Neuronal stem cell (in vitro differentiated cells): ENCODE measurements around the gene ALKBH5.

Source experiments
- DNase-seq: peaks from one replicate; pipeline ENCODE4 v3.0.0-alpha.2; 2013; ENCODE audit warnings: low spot score
- H2AFZ ChIP-seq: one replicate; pipeline ENCODE4 v1.6.1; 2013; ENCODE audit warnings: mild to moderate bottlenecking, low read length, inconsistent platforms
- H2AK5ac ChIP-seq: 2 replicates; pipeline ENCODE4 v1.6.1; 2013; ENCODE audit warnings: low read depth, mild to moderate bottlenecking, inconsistent platforms, low read length, moderate library complexity, mixed read lengths
- H2BK120ac ChIP-seq: 2 replicates; pipeline ENCODE4 v1.6.1; 2013; ENCODE audit warnings: low read depth, mild to moderate bottlenecking, inconsistent platforms, low read length, moderate library complexity, mixed read lengths
- H2BK12ac ChIP-seq: one replicate; pipeline ENCODE4 v1.6.1; 2013; ENCODE audit warnings: low read length, inconsistent platforms
- H2BK15ac ChIP-seq: 2 replicates; pipeline ENCODE4 v1.6.1; 2013; ENCODE audit warnings: mild to moderate bottlenecking, low read length, inconsistent platforms, mixed read lengths
- H2BK5ac ChIP-seq: one replicate; pipeline ENCODE4 v1.6.1; 2013; ENCODE audit warnings: inconsistent platforms, mild to moderate bottlenecking, low read length, moderate library complexity
- H3K14ac ChIP-seq: one replicate; pipeline ENCODE4 v1.6.1; 2013; ENCODE audit warnings: low read length, inconsistent platforms
- H3K18ac ChIP-seq: 2 replicates; pipeline ENCODE4 v1.6.1; 2013; ENCODE audit warnings: low read length, inconsistent platforms
- H3K23ac ChIP-seq: 2 replicates; pipeline ENCODE4 v1.6.1; 2013; ENCODE audit warnings: low read depth, mild to moderate bottlenecking, mixed read lengths, low read length, inconsistent platforms; ENCODE audit not compliant: poor library complexity
- H3K27ac ChIP-seq: replicated peaks from 3 replicates; pipeline ENCODE4 v1.5.1; 2013; ENCODE audit warnings: low read length, inconsistent platforms
- H3K27me3 ChIP-seq, 3 experiments: 2 replicates each; pipeline ENCODE4 v1.6.1; 2013; ENCODE audit warnings: low read length in 3 of 3, mild to moderate bottlenecking in 2 of 3, inconsistent platforms in 1 of 3, low read depth in 1 of 3, mixed read lengths in 1 of 3, moderate library complexity in 1 of 3; ENCODE audit not compliant: control insufficient read depth in 3 of 3, insufficient read depth in 3 of 3
- H3K36me3 ChIP-seq, 2 donors: replicated peaks in 1 of 2; 2 replicates each; pipeline ENCODE4 v1.6.1; 2013; ENCODE audit warnings: low read length in 2 of 2; ENCODE audit not compliant: control insufficient read depth in 2 of 2, insufficient read depth in 2 of 2
- H3K4ac ChIP-seq: 2 replicates; pipeline ENCODE4 v1.6.1; 2013; ENCODE audit warnings: inconsistent platforms, mild to moderate bottlenecking, low read length, moderate library complexity
- H3K4me1 ChIP-seq, 2 donors: 1 replicate in 1 of 2; 2 replicates in 1 of 2; pipeline ENCODE4 v1.6.1; 2013; ENCODE audit warnings: low read length in 2 of 2, low read depth in 1 of 2; ENCODE audit not compliant: control insufficient read depth in 2 of 2, insufficient read depth in 1 of 2
- H3K4me2 ChIP-seq: one replicate; pipeline ENCODE4 v1.6.1; 2013; ENCODE audit warnings: mild to moderate bottlenecking, low read length, inconsistent platforms; ENCODE audit not compliant: insufficient read depth, poor library complexity, severe bottlenecking
- H3K4me3 ChIP-seq, 2 donors: 2 replicates each; pipeline ENCODE4 v1.5.1; 2013; ENCODE audit warnings: low read length in 2 of 2, mild to moderate bottlenecking in 2 of 2, inconsistent platforms in 1 of 2, moderate library complexity in 1 of 2
- H3K79me1 ChIP-seq: one replicate; pipeline ENCODE4 v1.6.1; 2013; ENCODE audit warnings: low read depth, mild to moderate bottlenecking, inconsistent platforms, low read length, moderate library complexity
- H3K9ac ChIP-seq: one replicate; pipeline ENCODE4 v1.6.1; 2013; ENCODE audit warnings: mild to moderate bottlenecking, low read depth, low read length, inconsistent platforms; ENCODE audit not compliant: poor library complexity
- H3K9me3 ChIP-seq, 2 donors: replicated peaks in 1 of 2; 2 replicates each; pipeline versions ENCODE3 to v1.6.1; 2013; ENCODE audit warnings: low read length in 2 of 2, mild to moderate bottlenecking in 2 of 2, inconsistent platforms in 1 of 2, low read depth in 1 of 2, mixed read lengths in 1 of 2, moderate library complexity in 1 of 2; ENCODE audit not compliant: control insufficient read depth in 2 of 2, insufficient read depth in 1 of 2
- H4K8ac ChIP-seq: one replicate; pipeline ENCODE4 v1.6.1; 2013; ENCODE audit warnings: low read depth, mild to moderate bottlenecking, inconsistent platforms, low read length, moderate library complexity
- H4K91ac ChIP-seq: one replicate; pipeline ENCODE4 v1.6.1; 2013; ENCODE audit warnings: low read length, low read depth, mild to moderate bottlenecking, inconsistent platforms; ENCODE audit not compliant: poor library complexity
- WGBS, 2 donors: extraction: QIAGEN DNeasy Blood & Tissue Kit; methylation state at CpG; one replicate each; pipeline ENCODE4 v1.1.7; 2013; ENCODE audit warnings: missing lambda C conversion rate in 2 of 2, mixed read lengths in 1 of 2; ENCODE audit not compliant: insufficient read length in 2 of 2, insufficient replicate concordance in 1 of 2; ENCODE audit errors: extremely low coverage in 2 of 2; 5-methylcytosine and 5-hydroxymethylcytosine counted together

The ALKBH5 gene

DNA sequence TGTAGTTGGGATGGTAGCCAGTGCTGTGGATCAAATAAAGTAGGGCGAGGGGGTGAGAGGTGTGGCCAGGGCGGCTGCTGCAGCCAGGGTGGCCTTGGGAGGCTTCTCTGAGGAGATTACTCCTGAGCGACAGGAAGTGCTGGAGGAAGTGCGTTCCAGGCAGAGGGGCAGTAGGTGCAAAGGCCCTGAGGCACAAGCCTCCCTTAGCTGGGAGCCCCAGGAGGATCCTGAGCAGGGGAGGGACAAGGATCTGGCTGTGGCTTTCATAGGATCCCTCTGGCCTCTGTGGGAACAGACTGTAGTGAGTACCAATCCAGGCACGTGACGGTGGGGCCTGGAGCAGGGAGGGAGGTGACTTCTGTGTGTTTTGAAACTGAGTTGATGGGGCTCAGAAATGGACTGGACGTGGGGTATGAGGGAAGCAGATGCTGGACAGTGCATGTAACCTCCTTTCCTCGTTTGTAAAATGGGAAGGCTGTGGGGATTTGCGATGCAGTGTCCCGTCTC, 44.6 kb downstream of the ALKBH5 start:
- peak overlapping the region; percentile 59 for H3K23ac ChIP-seq
- WGBS, 2 donors = no CpG with 5 or more reads among the region's 10 CpGs
- peak overlapping the region; percentile 35 for H2BK120ac ChIP-seq
- no peak overlapping the region for H2BK15ac ChIP-seq
- no peak overlapping the region for H4K8ac ChIP-seq
- H3K9ac ChIP-seq = no peak overlapping the region
- peak overlapping the region; percentile 36 for H3K18ac ChIP-seq
- H3K4me1 ChIP-seq = peaks cover 53 to 56% of the 10 kb centered on the region in 2 donors
- peaks cover 41% of the 10 kb centered on the region for H3K79me1 ChIP-seq
- H3K27me3 ChIP-seq = no peaks in the 10 kb centered on the region
- H2AK5ac ChIP-seq = peak overlapping the region; percentile 32
- no peak overlapping the region for H3K4me3 ChIP-seq
- no peak overlapping the region for H3K4me2 ChIP-seq
- H3K4ac ChIP-seq = no peak overlapping the region
- H3K36me3 ChIP-seq = peaks cover 11 to 15% of the 10 kb centered on the region in 2 donors
- no peak overlapping the region for H2AFZ ChIP-seq
- H3K14ac ChIP-seq = no peak overlapping the region
- H2BK5ac ChIP-seq = peak overlapping the region; percentile 39
- DNase-seq = no peak
- H3K27ac ChIP-seq = no peak overlapping the region
- H4K91ac ChIP-seq = no peak overlapping the region
- H2BK12ac ChIP-seq = no peak overlapping the region
- no peaks in the 10 kb centered on the region for H3K9me3 ChIP-seq

DNA sequence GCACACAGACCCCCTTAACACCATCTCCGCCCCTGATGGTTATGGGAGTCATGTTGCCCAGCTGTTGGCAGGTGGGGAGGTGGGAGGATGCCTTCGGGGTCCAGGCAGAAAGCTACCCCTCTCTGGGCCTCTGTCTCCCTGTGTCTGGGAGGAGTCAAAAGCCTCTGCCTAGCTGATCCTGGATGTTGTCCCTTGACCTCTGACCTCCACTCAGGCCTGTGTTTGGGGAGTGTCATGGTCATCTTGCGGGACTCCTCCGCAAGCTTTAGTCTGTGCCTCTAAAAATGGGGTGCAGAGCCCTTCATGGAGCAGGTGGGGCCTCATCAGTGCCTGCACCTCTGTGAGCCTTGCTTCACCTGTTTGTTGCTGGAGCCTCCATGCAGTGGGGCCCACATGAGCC, 45.6 kb downstream of the ALKBH5 start:
- peak overlapping the region; percentile 100 for H3K18ac ChIP-seq
- peaks cover 47 to 52% of the 10 kb centered on the region in 2 donors for H3K4me1 ChIP-seq
- no peak overlapping the region for H3K27ac ChIP-seq
- H3K27me3 ChIP-seq = no peaks in the 10 kb centered on the region
- H3K9ac ChIP-seq = peak overlapping the region; percentile 50
- no peak overlapping the region for H3K14ac ChIP-seq
- no peak overlapping the region for H3K23ac ChIP-seq
- DNase-seq = no peak
- H2AK5ac ChIP-seq = peak overlapping the region; percentile 99
- WGBS, 2 donors = no CpG with 5 or more reads among the region's 4 CpGs
- H2BK12ac ChIP-seq = no peak overlapping the region
- H4K91ac ChIP-seq = no peak overlapping the region
- H2BK5ac ChIP-seq = peak overlapping the region; percentile 55
- H2BK15ac ChIP-seq = peak overlapping the region; percentile 14
- no peak overlapping the region for H3K4me3 ChIP-seq
- peaks cover 20 to 25% of the 10 kb centered on the region in 2 donors for H3K36me3 ChIP-seq
- H3K4me2 ChIP-seq = no peak overlapping the region
- peaks cover 48% of the 10 kb centered on the region for H3K79me1 ChIP-seq
- no peak overlapping the region for H3K4ac ChIP-seq
- H3K9me3 ChIP-seq = no peaks in the 10 kb centered on the region
- H4K8ac ChIP-seq = no peak overlapping the region
- H2BK120ac ChIP-seq = peak overlapping the region; percentile 47
- H2AFZ ChIP-seq = no peak overlapping the region

DNA sequence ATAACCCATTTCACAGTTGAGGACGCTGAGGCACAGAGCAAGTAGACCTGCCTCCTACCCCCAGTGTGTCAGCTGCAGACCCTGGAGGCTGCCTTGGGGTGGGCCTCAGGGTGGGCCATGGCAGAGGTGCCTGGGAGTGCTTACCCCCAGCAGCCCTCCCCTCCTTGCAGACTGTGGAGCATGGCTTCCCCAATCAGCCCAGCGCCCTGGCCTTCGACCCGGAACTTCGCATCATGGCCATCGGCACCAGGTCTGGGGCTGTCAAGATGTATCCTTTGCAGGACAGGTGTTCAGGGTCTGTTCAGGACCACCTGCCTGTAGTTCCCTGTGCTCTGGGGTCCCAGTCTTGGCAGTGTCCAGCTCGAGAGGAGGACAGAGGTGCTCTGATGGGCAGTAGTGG, 46.1 kb downstream of the ALKBH5 start:
- peak overlapping the region; percentile 91 for H2BK120ac ChIP-seq
- peaks cover 47 to 51% of the 10 kb centered on the region in 2 donors for H3K4me1 ChIP-seq
- no peaks in the 10 kb centered on the region for H3K9me3 ChIP-seq

DNA sequence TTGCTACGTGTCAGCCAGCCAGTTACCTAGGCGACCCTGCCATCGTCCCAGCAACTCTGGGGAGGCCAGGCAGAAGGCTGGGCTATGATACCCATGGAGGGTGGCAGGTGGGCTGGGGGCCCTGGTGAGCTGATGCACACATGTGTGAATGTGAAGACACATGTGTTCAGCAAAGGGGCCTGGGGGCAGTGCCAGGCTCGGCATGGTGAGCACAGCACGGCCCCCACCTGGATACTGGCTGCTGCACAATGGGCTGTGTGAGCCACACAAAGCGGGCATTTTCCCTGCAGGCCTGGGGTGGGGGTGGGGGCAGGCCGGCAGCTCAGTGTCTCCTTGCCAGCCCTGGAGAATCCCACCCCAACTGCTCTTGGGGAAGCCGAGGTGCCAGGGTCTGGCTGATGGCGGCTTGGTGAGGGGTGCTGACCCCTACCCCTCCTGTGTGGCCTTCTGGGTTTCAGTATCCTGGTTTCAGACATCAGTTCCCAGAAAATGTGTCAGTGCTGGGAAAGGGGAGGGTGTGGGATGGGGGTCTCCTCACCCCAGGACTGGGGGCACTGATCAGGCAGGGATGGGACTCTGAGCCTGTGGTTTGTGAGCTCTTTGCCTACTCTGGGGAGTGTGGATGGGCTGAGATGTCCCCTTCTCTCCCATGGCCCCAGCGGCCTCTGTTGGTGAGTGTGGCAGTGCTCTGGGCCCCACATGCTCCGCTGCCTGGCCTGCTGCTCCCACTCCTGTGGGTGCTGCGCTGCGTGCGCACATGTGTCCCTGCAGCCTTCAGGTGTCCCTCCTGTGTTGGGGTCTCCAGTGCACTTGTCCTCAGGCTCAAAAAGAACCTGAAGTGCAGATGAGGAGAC, 46.9 kb downstream of the ALKBH5 start:
- Histone ChIP-seq H2BK5ac (peak overlapping the region; percentile 100), H3K4me1 (peaks cover 47 to 51% of the 10 kb centered on the region in 2 donors), H3K4me2 (peak overlapping the region; percentile 50), H2BK12ac (peak overlapping the region; percentile 100), H2AK5ac (peak overlapping the region; percentile 99), H3K36me3 (peaks cover 33 to 38% of the 10 kb centered on the region in 2 donors), H3K18ac (peak overlapping the region; percentile 100), H2BK120ac (peak overlapping the region; percentile 91), H3K4ac (peak overlapping the region; percentile 87), H2BK15ac (peak overlapping the region; percentile 100), H2AFZ (no peak overlapping the region), H3K79me1 (peaks cover 57% of the 10 kb centered on the region), H3K27ac (peak overlapping the region; percentile 76), H3K9me3 (no peaks in the 10 kb centered on the region), H3K27me3 (no peaks in the 10 kb centered on the region), H3K4me3 (no peak overlapping the region), H3K14ac (peak overlapping the region; percentile 89), H3K9ac (peak overlapping the region; percentile 72), H3K23ac (peak overlapping the region; percentile 8), H4K8ac (no peak overlapping the region), H4K91ac (peak overlapping the region; percentile 88)
- WGBS, 2 donors = no CpG with 5 or more reads among the region's 14 CpGs
- DNase-seq = no peak

More for the DNA sequence above, 46.1 kb downstream of the ALKBH5 start:
- peaks cover 51% of the 10 kb centered on the region for H3K79me1 ChIP-seq
- no CpG with 5 or more reads among the region's 7 CpGs for WGBS, 2 donors
- no peak overlapping the region for H3K4ac ChIP-seq
- H3K27ac ChIP-seq = peak overlapping the region; percentile 76
- peak overlapping the region; percentile 100 for H3K18ac ChIP-seq
- H3K4me3 ChIP-seq = no peak overlapping the region
- H3K9ac ChIP-seq = peak overlapping the region; percentile 50
- H4K91ac ChIP-seq = no peak overlapping the region
- no peak for DNase-seq
- H2BK5ac ChIP-seq = peak overlapping the region; percentile 100
- H3K14ac ChIP-seq = no peak overlapping the region
- H4K8ac ChIP-seq = no peak overlapping the region
- peaks cover 26 to 30% of the 10 kb centered on the region in 2 donors for H3K36me3 ChIP-seq
- H2AK5ac ChIP-seq = peak overlapping the region; percentile 99
- peak overlapping the region; percentile 100 for H2BK15ac ChIP-seq
- H3K27me3 ChIP-seq = no peaks in the 10 kb centered on the region
- peak overlapping the region; percentile 100 for H2BK12ac ChIP-seq
- H2AFZ ChIP-seq = no peak overlapping the region
- no peak overlapping the region for H3K4me2 ChIP-seq
- peak overlapping the region; percentile 8 for H3K23ac ChIP-seq
